Stimulated activated CD4-positive, alpha-beta T cell treated with anti-CD3 and anti-CD28 coated beads, TNF-alpha, amount 100 ng/mL, for 24 hours (primary cell): ENCODE measurements around the gene MYOM3.

Experiments used
- DNase-seq, 3 experiments: peaks; one replicate each; pipeline ENCODE4 v3.0.0-alpha.2; 2020; ENCODE audit warnings: low read depth in 3 of 3

The MYOM3 gene

DNA sequence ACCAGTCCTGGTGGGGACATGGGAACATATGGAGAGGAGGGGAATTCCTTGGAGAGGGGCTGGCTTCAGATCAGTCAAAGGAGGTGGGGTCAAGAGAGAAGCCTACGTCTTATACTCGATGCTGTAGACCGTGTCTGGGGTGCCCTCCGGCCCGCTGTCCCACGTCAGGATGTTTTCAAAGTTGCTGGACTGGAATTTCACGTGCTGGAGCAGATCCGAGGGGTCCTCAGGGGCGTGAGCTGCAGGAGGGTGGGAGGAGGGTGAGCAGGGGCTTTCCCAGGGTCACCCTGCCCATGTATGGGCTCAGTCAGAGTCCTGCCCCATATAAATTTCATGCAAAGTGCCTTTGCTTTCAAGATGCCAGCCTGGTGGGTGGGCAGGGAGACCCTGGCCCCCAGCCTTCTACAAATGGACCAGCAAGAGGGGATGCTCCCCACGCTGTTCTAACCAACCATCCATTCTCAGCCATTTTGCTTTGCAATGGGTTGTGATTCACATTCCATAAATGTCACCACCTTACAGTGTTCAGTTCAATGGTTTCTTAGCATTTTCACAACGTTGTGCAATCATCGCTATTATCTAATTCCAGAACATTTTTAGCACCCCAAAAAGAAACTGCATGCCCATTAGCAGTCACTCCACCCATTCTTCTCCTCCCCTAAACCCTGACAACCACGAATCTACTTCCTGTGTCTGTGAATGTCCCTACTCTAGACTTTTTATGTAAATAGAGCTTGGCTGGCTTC lies 26.7 kb upstream of the MYOM3 start:
- DNase-seq = no peak

DNA sequence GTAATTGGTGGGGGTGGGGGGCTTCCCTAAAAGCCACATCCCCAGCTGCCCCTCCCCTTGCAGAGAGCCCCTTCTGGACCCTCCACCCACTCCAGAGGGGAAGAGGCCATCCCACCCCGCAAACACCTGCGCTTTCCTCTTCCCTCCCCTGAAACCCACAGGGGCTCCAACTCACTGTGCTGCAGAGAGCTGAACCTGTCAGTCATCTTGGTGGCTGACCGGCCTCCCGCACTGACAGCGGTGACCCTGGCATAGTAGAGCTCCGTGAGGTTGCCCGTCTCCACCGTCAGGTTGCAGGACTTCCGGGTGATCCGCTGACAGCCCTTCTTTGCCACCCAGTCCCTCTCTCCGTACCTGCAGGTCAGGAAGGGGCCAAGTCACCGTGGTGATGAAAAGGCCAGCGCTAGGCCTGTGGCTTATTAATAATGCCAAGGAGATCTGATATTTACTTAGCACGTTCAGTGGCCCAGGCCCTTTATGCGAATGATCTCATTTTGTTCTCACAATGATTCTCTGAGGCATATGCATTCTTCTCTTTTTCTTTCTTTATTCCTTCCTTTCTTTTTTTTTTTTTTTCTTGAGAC lies 25.1 kb upstream of the MYOM3 start:
- DNase-seq = no peak

DNA sequence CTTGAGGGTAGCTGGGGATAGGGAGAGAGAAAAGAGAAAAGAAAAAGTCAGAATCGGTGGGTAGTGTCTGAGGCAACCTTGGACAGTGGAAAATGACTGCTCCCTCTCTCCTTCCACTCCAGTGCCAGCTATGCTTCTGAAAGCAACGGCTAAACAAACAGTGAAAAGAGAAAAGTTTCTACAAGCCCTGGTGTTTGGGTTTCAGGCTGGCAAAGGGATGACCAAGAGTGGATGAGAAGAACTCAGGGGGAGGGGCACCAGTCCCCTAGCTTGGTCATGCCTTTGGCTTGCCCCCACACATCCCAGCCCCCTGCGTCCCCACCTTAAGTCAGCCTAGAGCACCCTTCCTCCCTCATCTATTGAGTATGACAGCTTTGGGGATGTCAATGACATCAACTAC lies 22.4 kb upstream of the MYOM3 start:
- DNase-seq = no peak

DNA sequence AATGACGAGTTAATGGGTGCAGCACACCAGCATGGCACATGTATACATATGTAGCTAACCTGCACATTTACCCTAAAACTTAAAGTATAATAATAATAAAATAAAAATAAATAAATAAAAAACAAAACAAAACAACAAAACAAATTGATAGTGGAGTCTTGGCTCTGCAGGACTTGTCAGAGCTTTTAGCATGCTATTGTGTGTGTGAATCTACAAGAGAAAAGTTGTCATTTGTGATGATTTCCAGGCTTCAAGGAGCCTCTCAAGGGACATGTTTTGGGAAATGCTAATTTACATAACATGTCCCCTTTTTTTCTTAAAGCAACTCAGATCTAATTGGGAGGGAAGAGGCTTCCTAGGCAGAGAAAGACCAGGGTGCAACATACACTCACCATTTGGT lies 21.9 kb upstream of the MYOM3 start:
- no peak for DNase-seq

DNA sequence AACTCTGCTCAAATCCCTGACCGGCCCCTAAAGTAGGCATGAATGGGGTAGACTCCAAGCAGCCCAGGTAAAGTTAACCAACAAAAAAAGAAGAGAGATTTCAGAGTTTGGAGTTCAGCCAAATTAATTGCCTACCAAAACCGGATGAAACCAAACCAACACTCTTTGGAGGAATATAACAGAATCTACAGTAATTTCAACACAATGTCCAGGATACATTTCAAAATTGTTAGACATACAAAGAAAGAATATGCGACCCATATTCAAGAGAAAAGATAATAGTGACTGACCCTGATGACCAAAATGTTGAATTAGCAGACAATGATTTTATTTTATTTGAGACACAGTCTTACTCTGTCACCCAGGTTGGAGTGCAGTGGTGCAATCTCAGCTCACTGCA lies 18.4 kb upstream of the MYOM3 start:
- no peak for DNase-seq

DNA sequence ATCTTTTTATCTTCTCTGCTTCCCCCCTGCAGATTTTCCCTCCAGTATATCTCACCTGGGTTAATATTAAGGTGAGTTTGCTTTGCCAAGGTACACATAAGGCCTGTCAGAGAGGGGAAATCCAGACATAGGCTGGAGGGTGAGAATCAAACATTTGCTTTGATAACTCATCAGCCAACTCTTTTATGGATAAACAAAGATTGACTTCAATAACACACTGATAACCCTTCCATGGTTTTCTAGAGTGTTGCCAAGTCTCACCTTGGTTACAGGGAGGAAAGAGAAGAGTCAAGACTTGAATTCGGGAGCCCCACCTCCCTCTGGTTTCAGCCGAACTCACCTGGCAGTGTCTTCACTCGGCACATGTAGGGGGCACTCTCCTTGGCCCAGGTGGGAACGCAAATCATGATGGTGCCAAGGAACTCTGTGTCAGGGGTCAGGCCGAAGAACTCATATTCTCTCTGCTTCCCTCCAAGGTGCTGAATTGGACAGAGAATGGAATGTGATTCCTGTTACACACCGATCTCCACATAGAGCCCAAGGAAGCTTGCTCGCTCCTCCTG lies 15.9 kb upstream of the MYOM3 start:
- no peak for DNase-seq

DNA sequence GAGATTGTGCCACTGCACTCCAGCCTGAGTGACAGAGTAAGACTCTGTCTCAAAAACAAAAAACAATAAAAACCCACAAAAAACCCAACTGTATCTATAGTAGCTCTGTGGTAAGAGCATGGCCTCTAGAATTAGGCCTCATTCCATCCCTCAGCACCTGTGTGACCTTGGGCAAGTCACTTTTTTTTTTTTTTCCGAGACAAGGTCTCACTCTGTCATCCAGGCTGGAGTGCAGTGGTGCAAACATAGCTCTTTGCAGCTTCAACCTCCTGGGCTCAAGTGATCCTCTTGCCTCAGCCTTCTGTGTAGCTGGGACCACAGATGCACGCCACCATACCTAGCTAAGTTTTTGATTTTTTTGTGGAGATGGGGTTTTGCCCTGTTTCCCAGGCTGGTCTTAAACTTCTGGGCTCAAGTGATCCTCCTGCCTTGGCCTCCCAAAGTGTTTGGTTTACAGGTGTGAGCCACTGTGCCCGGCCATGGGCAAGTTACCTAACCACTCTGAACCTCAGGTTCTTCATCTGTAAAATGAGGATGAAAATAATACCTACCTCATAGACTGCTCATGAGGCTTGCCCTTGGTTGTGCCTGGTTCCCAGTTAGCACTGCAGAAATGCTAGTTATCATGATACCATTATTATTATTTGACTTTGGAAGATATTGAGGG lies 15.3 kb upstream of the MYOM3 start:
- no peak for DNase-seq

DNA sequence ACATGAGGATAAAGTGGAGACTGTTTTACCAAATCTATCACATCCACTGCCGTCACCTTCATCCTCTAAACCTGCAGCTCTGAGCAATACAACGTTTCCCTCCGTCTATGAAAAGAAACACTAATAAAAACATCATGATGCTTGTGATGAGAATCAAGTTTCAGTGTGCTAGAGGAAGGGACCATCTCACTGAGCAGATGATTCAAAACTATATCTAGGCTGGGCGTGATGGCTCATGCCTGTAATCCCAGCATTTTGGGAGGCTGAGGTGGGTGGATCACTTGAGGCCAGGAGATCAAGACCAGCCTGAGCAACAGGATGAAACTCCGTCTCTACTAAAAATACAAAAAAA lies 14.7 kb upstream of the MYOM3 start:
- no peak for DNase-seq

DNA sequence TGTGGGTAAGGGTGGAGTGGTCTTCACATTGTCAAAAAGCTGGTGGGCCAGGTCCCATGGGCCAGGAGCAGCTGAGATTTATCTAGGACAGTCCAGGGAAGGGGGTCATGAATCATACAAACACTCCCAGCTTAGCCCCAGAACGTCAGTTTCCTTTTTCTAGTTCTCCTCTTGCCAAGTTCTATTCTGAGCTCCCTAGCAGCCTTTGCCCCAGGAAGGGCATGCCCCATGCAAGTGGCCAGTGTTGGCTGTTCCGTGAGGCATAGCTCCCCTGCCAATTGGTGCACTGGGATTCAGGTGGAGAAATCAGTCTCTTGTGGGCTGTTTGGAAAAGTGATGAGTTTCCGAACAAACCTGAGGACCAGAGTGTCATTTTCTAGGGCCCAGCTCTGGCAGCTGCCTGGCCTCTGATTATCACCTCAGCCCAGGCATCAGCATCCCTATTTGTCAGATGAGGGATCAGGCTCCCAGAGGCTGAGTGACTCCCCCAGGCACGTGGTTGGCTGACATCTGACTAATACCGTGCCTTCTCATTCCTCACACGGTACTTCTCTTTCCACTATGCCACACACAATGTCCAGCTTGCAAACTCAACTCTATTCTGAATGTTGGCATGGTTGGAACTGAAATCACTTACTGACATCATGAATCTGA lies 14.2 kb upstream of the MYOM3 start:
- DNase-seq = no peak

DNA sequence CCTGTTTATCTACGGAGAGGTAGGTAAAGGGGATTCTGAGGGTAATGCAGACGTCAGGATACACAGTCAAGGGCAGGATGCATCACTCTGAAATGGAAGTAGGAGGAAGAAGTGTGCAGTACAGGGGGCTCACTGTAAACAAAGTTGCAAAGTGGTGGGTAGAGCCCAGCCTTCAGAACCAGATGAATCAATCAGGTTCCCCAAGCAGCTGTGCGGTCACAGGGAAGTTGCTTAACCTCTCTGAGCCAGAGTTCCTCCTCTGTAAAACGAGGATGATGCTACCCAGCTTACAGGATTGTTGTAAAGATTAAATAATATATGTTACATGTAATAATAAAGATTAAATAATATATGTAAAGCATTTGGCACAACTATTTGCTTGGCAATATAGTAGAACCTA lies 13.5 kb upstream of the MYOM3 start:
- no peak for DNase-seq

DNA sequence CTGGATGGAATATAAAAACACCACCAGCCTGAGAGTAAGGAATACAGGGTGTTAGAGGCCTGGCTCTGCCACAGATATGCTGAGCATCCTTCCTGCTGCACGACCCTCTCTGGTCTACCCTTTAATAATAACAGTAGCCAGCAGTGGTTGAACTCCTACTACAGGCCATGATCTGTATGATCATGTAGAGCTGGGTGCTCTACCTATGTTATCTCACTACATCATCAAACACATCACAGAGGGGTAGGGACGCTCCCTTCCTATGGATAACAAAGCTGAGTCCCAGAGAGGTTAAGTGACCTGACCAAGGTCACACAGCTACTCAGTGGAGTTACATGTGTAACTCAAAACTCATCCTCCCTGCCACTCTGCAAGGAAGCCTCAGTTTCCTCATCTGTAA lies 13.0 kb upstream of the MYOM3 start:
- DNase-seq = no peak

DNA sequence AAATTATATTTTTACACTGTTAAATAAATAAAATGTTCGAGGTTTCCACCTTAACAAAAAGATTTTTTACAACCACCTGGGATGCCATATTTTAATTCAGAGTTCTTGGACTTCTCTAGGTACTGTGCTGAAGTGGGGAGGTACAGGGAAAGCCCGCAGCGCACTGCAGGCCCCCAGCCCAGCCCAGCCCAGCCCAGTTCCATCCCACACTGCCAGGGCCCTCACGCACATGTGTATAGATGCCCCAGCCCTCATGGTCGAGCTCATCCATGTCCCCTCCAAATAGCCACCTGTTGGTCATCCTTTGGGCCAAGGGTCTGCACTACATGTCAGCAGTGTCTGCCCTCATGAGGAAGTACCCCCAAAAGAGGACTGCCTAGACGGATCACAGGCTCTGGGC lies 11.7 kb upstream of the MYOM3 start:
- no peak for DNase-seq

DNA sequence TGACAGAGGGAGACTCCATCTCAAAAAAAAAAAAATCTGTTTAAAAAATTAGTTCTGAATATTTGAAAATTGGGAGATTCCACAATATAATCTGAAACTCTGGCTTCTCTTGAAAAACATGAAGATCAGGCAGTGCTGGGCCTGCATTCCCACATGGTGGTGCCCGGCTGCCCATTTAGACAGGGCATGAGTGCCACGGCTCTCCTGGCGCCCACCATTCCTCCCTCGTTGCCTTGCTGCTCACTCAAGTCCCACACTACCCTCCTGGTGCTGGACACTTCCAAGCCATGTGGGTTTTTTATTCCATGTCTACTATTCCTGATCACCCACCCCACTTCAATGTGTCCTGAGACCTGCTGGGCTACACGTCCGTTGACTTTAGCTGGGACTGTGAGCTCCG lies 10.8 kb upstream of the MYOM3 start:
- DNase-seq = no peak

DNA sequence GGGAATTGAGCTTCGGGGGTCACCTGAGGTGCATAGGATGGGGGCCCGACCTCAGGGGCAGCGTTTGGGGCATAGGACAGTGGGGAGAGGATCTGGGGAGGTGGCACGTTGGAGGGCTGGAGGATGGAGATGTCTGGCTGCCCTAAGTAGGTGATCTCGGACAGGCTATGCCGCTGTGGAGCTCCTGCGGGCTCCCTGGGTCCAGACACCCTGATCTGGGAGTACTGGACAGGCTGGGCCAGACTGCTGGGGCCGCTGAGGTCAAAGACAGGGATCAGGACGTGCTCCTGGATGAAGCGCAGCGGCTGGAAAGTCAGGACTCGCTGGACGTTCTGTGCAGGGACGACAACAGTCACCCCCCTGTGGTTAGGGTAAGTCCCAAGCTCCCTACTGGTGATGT lies 9.5 kb upstream of the MYOM3 start:
- DNase-seq = no peak

DNA sequence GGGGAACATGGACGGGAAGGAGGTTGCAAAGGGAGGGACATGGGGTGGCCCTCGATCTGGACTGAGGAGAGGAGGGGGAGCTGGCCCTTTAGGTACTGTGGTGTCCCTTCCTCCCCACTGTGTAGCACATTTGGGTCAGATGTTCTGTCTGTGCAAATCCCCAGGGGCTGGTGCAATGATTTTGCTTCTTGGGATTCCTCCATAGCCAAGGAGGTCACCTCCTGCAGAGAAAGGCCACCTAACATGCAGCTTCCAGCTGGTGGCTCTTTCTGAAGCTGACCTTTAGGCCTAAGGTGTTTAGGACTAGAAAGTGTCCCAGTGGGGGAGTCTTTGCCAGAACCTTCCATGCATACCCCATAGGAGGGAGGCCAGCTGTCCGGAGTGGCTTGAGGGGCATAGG lies 9.0 kb upstream of the MYOM3 start:
- DNase-seq = no peak

DNA sequence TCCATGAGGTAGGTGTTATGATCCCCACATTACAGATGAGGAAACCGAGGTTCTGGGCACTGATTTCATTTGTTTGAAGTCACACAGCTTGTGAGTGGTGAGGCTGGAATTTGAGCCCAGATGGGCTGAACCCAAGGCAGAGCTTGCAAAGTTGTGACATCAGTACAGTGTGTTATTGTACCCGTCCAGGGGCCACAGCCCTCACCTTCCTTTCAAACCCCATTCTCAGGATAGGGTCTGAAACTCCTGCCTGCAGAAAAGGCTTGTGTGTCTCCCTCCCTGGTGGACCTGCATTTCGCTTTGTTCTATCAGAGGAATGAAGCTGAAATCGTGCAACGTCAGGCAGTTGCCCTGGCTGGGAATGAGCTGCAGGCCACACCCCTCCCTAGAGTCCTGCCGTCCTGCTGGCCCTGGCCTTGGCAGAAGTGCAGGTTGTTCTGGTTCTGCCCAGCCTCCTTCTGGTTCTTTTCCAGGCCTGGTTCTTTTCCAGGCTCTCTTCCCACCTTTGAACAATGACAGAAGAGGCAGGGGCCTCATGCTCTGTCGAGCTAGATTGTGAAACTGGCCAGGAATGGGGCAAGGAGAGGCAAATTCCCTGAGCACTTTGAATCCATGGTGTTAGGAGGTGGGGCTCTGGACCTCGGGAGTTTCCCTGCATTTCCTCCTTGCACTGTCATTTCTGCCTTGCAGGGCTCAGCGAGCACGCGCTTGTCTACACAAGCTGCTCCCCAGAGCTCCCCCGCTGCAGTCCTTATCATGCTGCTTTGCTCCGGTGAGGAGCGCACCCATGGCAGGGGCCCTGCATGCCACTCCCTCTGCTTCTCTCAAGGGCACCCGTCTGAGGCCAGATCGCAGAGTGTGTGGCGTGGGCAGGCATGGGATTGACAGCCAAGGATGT lies 8.2 kb upstream of the MYOM3 start:
- DNase-seq = no peak

DNA sequence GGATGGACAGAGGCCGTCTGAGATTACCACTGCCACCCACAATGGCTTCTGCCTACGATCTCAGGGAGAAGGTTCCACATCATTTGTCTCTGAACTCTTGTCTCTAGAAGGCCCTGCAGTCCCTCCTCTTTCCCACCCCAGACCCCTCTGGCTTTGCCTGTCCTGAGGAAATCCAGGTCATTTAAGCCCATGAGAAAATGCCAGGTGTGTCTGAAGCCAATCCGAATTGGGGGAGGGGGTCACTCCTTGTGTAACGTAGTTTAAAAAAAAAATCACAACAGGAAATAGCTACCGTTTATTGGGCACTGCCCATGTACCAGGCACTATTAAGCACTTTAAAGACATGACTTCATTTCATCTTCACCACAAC lies 7.5 kb upstream of the MYOM3 start:
- DNase-seq = no peak

DNA sequence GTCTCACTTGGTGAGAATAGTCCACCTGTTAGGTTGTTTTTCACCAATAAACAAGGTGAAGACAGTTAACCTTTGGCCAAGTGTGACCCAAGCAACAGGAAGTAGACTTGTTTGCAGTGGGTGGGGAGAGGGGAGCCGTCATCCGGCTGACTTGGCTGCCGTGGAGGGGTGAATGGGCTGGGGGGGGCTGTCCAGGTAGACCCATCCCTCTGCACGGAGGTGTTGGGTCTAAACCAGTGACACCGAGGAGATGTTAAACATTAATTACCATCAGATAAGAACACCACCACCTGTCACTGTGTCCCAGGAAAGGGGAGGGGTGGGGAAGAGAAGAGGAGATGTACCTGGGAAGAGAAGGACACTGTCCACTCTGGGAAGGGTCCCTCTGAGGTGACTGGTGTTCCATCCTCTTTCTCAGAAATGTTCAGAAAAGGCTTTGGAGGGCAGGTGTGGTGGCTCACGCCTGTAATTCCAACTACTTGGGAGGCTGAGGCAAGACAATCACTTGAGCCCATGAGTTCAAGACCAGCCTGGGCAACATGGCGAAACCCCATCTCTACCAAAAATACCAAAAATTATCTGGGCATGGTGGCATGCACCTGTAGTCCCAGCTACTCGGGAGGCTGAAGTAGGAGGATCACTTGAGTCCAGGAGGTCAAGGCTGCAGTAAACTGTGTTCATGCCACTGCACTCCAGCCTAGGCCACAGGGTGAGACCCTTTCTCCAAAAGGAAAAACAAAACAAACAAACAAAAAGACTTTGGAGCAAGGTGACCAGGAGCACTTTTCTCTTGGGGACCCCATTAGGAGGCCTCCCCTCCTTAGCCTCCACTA lies 6.7 kb upstream of the MYOM3 start:
- DNase-seq = no peak

DNA sequence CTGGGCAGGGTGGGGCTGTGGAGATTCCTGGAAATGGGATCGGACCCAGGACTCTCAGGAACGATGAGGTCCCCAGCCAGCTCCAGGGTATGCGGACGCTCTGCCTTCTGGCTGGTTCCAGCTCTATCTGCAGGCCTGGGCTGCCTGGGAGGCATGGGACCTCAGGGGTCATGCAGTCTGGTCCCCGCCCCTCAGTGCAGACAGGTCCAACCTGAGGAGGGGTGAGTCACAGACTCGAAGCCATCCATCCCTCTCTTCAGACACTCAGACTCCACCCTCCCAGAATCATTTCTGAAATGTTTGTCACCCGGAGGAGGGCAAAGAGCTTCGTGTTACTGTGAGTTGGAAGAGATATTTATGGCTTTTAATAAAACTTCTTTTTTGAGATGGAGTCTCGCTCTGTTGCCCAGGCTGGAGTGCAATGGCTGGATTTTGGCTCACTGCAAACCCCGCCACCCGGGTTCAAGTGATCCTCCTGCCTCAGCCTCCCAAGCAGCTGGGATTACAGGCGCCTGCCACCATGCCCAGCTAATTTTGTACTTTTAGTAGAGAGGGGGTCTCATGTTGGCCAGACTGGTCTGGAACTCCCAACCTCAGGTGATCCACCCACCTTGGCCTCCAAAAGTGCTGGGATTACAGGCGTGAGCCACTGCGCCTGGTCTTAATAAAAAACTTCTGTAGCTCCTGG lies 5.9 kb upstream of the MYOM3 start:
- DNase-seq = no peak

DNA sequence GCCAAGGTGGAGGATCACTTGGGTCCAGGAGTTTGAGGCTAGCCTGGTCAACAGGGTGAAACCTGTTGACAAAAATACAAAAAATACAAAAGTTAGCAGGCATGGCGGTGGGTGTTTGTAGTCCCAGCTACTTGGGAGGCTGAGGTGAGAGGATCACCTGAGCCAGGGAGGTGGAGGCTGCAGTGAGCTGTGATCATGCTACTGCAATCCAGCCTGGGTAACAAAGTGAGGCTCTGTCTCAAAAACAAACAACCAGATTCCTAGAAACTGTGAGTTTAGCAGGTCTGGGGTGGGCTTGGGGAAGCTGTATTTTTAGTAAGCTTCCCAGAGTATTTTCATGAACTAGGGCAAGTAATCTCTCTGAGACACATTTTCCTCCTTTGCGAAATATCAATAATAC lies 5.2 kb upstream of the MYOM3 start:
- no peak for DNase-seq
